Activated naive CD4-positive, alpha-beta T cell treated with anti-CD3 and anti-CD28 coated beads for 36 hours (primary cell): Measurements from ENCODE around the gene B4GALT2. TPM values are rescaled to one million over a fixed set of nuclear protein-coding genes. Genes with fewer than 3 reads are reported as not detected.

Experiments
- CTCF ChIA-PET: fragments of 350-600 bp; sonication (Branson Sonifier 250); formaldehyde crosslinking; loops from one replicate; lab custom pipeline; 2021; ENCODE audit warnings: antibody characterized with exemption; lab: Charles Lee
- DNase-seq: peaks from one replicate; pipeline ENCODE4 v3.0.0-alpha.2; 2020
- H3K27ac Mint-ChIP-seq: one replicate; pipeline ENCODE4 v1.8.0; 2021; ENCODE audit warnings: mild to moderate bottlenecking, mixed read lengths
- H3K27me3 Mint-ChIP-seq: one replicate; pipeline ENCODE4 v1.8.0; 2021; ENCODE audit warnings: low read depth, mixed read lengths
- H3K36me3 Mint-ChIP-seq: one replicate; pipeline ENCODE4 v1.8.0; 2021; ENCODE audit warnings: low read depth, mixed read lengths
- H3K4me1 Mint-ChIP-seq: one replicate; pipeline ENCODE4 v1.8.0; 2021; ENCODE audit warnings: low read depth, mixed read lengths
- H3K4me3 Mint-ChIP-seq: one replicate; pipeline ENCODE4 v1.8.0; 2021; ENCODE audit warnings: mild to moderate bottlenecking, moderate library complexity, mixed read lengths
- H3K9me3 Mint-ChIP-seq: one replicate; pipeline ENCODE4 v1.8.0; 2021; ENCODE audit warnings: mixed read lengths
- intact Hi-C: fragments of 100-400 bp; cut with micrococcal nuclease; formaldehyde crosslinking; loops from one replicate; pipeline ENCODE4 v1.15.1; 2023
- total RNA-seq, 2 experiments: library from RNA; stranded (reverse); gene quantifications; one replicate each; pipeline ENCODE4 v1.2.3, GENCODE V29; 2021

The B4GALT2 gene
- total RNA-seq, 2 experiments from 2014 or later: 18.7 to 19.2 TPM

GRCh38 chr1:44016890-44017400 is 37.9 kb downstream of the B4GALT2 start:
- CTCF ChIA-PET: interaction anchor here (0.6 to 1.0 kb wide), 2 partner anchors 31 to 70 kb away, joined by 3 read pairs; no protein-coding TSS in a partner anchor
- Mint-ChIP-seq H3K36me3 (peaks cover 11% of the 10 kb centered on the region), H3K27me3 (no peaks in the 10 kb centered on the region), H3K27ac (no peak overlapping the region), H3K9me3 (no peaks in the 10 kb centered on the region), H3K4me1 (peaks cover 16% of the 10 kb centered on the region), H3K4me3 (no peak overlapping the region)
- intact Hi-C loops: no loop called here
- DNase-seq: no peak

- Mint-ChIP-seq H3K9me3 (no peaks in the 10 kb centered on the region), H3K36me3 (peaks cover 19% of the 10 kb centered on the region), H3K4me1 (peaks cover under 1% of the 10 kb centered on the region), H3K27me3 (no peaks in the 10 kb centered on the region), H3K4me3 (no peak overlapping the region), H3K27ac (no peak overlapping the region)
- DNase-seq: no peak
- intact Hi-C loops: no loop called here
- CTCF ChIA-PET: interaction anchor here (0.7 to 1.4 kb wide), 2 partner anchors 14 to 29 kb away, joined by 3 read pairs; no protein-coding TSS in a partner anchor
Observed at GRCh38 chr1:44019466-44019948, 40.5 kb downstream of the B4GALT2 start.

GRCh38 chr1:44020464-44020863 is 41.5 kb downstream of the B4GALT2 start:
- Mint-ChIP-seq H3K27me3 (no peaks in the 10 kb centered on the region), H3K36me3 (peaks cover 23% of the 10 kb centered on the region), H3K9me3 (no peaks in the 10 kb centered on the region), H3K4me1 (no peaks in the 10 kb centered on the region), H3K4me3 (no peak overlapping the region), H3K27ac (no peak overlapping the region)
- DNase-seq: no peak
- intact Hi-C loops: no loop called here
- CTCF ChIA-PET: interaction anchor here (0.7 to 0.8 kb wide), 2 partner anchors 15 to 16 kb away, joined by 3 read pairs; no protein-coding TSS in a partner anchor

- CTCF ChIA-PET: interaction anchor here (0.7 to 1.2 kb wide), 2 partner anchors 16 kb away, joined by 3 to 6 read pairs; no protein-coding TSS in a partner anchor
- Mint-ChIP-seq H3K27me3 (no peaks in the 10 kb centered on the region), H3K36me3 (peaks cover 23% of the 10 kb centered on the region), H3K9me3 (no peaks in the 10 kb centered on the region), H3K27ac (no peak overlapping the region), H3K4me1 (no peaks in the 10 kb centered on the region), H3K4me3 (no peak overlapping the region)
- intact Hi-C loops: no loop called here
- no peak for DNase-seq
Observed at GRCh38 chr1:44021156-44021555, 42.1 kb downstream of the B4GALT2 start.

- Mint-ChIP-seq H3K4me1 (no peaks in the 10 kb centered on the region), H3K4me3 (no peak overlapping the region), H3K36me3 (peaks cover 24% of the 10 kb centered on the region), H3K27ac (no peak overlapping the region), H3K9me3 (no peaks in the 10 kb centered on the region), H3K27me3 (no peaks in the 10 kb centered on the region)
- CTCF ChIA-PET: interaction anchor here (1.2 to 1.7 kb wide), 2 partner anchors 14 to 16 kb away, joined by 5 to 6 read pairs; no protein-coding TSS in a partner anchor
- no peak for DNase-seq
- intact Hi-C loops: no loop called here
Observed at GRCh38 chr1:44021581-44022321, 42.7 kb downstream of the B4GALT2 start.

- no peak overlapping the region for H3K4me3 Mint-ChIP-seq
- H3K36me3 Mint-ChIP-seq: peaks cover 29% of the 10 kb centered on the region
- no peak overlapping the region for H3K27ac Mint-ChIP-seq
- intact Hi-C loops: no loop called here
- no peaks in the 10 kb centered on the region for H3K27me3 Mint-ChIP-seq
- CTCF ChIA-PET: interaction anchor here (1.4 kb wide), 1 partner anchor 18 kb away, joined by 7 read pairs; no protein-coding TSS in a partner anchor
- H3K9me3 Mint-ChIP-seq: no peaks in the 10 kb centered on the region
- peaks cover 13% of the 10 kb centered on the region for H3K4me1 Mint-ChIP-seq
- no peak for DNase-seq
Observed at GRCh38 chr1:44024031-44024902, 45.3 kb downstream of the B4GALT2 start.

- no peaks in the 10 kb centered on the region for H3K9me3 Mint-ChIP-seq
- peaks cover 30% of the 10 kb centered on the region for H3K36me3 Mint-ChIP-seq
- H3K27ac Mint-ChIP-seq: no peak overlapping the region
- intact Hi-C loops: no loop called here
- H3K27me3 Mint-ChIP-seq: no peaks in the 10 kb centered on the region
- no peak for DNase-seq
- peaks cover 18% of the 10 kb centered on the region for H3K4me1 Mint-ChIP-seq
- no peak overlapping the region for H3K4me3 Mint-ChIP-seq
- CTCF ChIA-PET: interaction anchor here (0.6 to 1.4 kb wide), 2 partner anchors 18 to 46 kb away, joined by 3 to 7 read pairs; no protein-coding TSS in a partner anchor
Observed at GRCh38 chr1:44024903-44025525, 46.0 kb downstream of the B4GALT2 start.

- H3K36me3 Mint-ChIP-seq: peaks cover 27% of the 10 kb centered on the region
- H3K27me3 Mint-ChIP-seq: no peaks in the 10 kb centered on the region
- no peak for DNase-seq
- H3K9me3 Mint-ChIP-seq: no peaks in the 10 kb centered on the region
- CTCF ChIA-PET: interaction anchor here (0.6 kb wide), 1 partner anchor 46 kb away, joined by 3 read pairs; no protein-coding TSS in a partner anchor
- peaks cover 18% of the 10 kb centered on the region for H3K4me1 Mint-ChIP-seq
- no peak overlapping the region for H3K27ac Mint-ChIP-seq
- intact Hi-C loops: no loop called here
- H3K4me3 Mint-ChIP-seq: no peak overlapping the region
Observed at GRCh38 chr1:44025816-44026215, 46.8 kb downstream of the B4GALT2 start.

- Mint-ChIP-seq H3K36me3 (peaks cover 20% of the 10 kb centered on the region), H3K4me1 (peaks cover 25% of the 10 kb centered on the region), H3K27me3 (no peaks in the 10 kb centered on the region), H3K9me3 (no peaks in the 10 kb centered on the region), H3K4me3 (no peak overlapping the region), H3K27ac (no peak overlapping the region)
- CTCF ChIA-PET: interaction anchor here (0.7 to 1.8 kb wide), 3 partner anchors 9 to 20 kb away, joined by 4 to 6 read pairs (median 5); no protein-coding TSS in a partner anchor
- DNase-seq: no peak
- intact Hi-C loops: no loop called here
Observed at GRCh38 chr1:44027320-44027719, 48.3 kb downstream of the B4GALT2 start.

GRCh38 chr1:44029260-44029910 is 50.4 kb downstream of the B4GALT2 start:
- Mint-ChIP-seq H3K4me1 (peaks cover 25% of the 10 kb centered on the region), H3K27me3 (no peaks in the 10 kb centered on the region), H3K9me3 (no peaks in the 10 kb centered on the region), H3K4me3 (peak overlapping the region; percentile 91), H3K36me3 (peaks cover 13% of the 10 kb centered on the region), H3K27ac (peak overlapping the region; percentile 93)
- intact Hi-C loops: loop anchor here (1.0 kb wide), 1 partner anchor 322 kb away; the partner anchor contains the start of gene ST3GAL3
- CTCF ChIA-PET: interaction anchor here (0.6 to 2.3 kb wide), 3 partner anchors 17 to 1161 kb away, joined by 3 to 12 read pairs (median 5); no protein-coding TSS in a partner anchor
- no peak for DNase-seq
